DMS79 treated with DMSO at 0.1 percent for 48 hours (cell line): ENCODE results near the gene SAP25.

Experiments
- DNase-seq: peaks from one replicate; lab custom pipeline; 2025; lab: John Stamatoyannopoulos, UW

Gene SAP25

GRCh38 chr7:100573691-100574361 is at the start of gene SAP25:
Gene SAP25 (minus strand): TSS chr7:100573900. CDS start chr7:100573742, 158 bp downstream.
- DNase-seq = no peak

- DNase-seq = no peak
These were observed 47.9 kb upstream of the SAP25 start for GRCh38 chr7:100621554-100621953.

GRCh38 chr7:100620804-100621203 is 47.1 kb upstream of the SAP25 start:
- DNase-seq = no peak

- no peak for DNase-seq
These were observed 46.5 kb upstream of the SAP25 start for GRCh38 chr7:100620239-100620638.

- DNase-seq = no peak
These were observed 40.7 kb upstream of the SAP25 start for GRCh38 chr7:100614308-100614861.

GRCh38 chr7:100613412-100614175 is 39.9 kb upstream of the SAP25 start:
- no peak for DNase-seq

GRCh38 chr7:100612730-100613390 is 39.2 kb upstream of the SAP25 start:
- no peak for DNase-seq

GRCh38 chr7:100611983-100612729 is 38.5 kb upstream of the SAP25 start, which contains the start of gene MOSPD3:
Gene MOSPD3 (plus strand): TSS chr7:100612540. CDS start chr7:100612792, 252 bp downstream.
- peak; percentile 99 for DNase-seq

- DNase-seq = no peak
These were observed 36.3 kb upstream of the SAP25 start for GRCh38 chr7:100609958-100610357.

GRCh38 chr7:100607111-100607510 is 33.4 kb upstream of the SAP25 start:
- no peak for DNase-seq

- DNase-seq = no peak
These were observed 32.6 kb upstream of the SAP25 start for GRCh38 chr7:100606313-100606712.

GRCh38 chr7:100604976-100605911 is 31.5 kb upstream of the SAP25 start:
- no peak for DNase-seq

GRCh38 chr7:100604028-100604975 is 30.6 kb upstream of the SAP25 start:
- peak; percentile 44 for DNase-seq

GRCh38 chr7:100603726-100604027 is 30.0 kb upstream of the SAP25 start:
- DNase-seq = no peak

- DNase-seq = no peak
These were observed 29.4 kb upstream of the SAP25 start for GRCh38 chr7:100602889-100603725.

- DNase-seq = no peak
These were observed 27.0 kb upstream of the SAP25 start for GRCh38 chr7:100600730-100601038.

- no peak for DNase-seq
These were observed 26.4 kb upstream of the SAP25 start for GRCh38 chr7:100599911-100600729.

- DNase-seq = no peak
These were observed 24.7 kb upstream of the SAP25 start for GRCh38 chr7:100598425-100598824.
